Measurements from ENCODE around the gene SRPK3. TPM values are rescaled to one million over a fixed set of nuclear protein-coding genes. Genes with fewer than 3 reads are reported as not detected.

The SRPK3 gene
- total RNA-seq, 1 experiment from 2014 or later = 0.46 TPM

GRCh38 chrX:153766871-153767673 is 13.8 kb upstream of the SRPK3 start:
- Histone ChIP-seq H3F3A (ENCODE audit: insufficient read depth, low read depth) (no peaks in the 10 kb centered on the region), H3K4me1 (replicated peaks; ENCODE audit: insufficient read depth) (peaks cover 7% of the 10 kb centered on the region; the same call in 1 of the 2 replicates), H3K4me2 (peak overlapping the region; percentile 72; the same call in 1 of the 2 replicates), H3K27me3 (ENCODE audit: insufficient read depth, low read depth) (no peaks in the 10 kb centered on the region), H3K27ac (no peak overlapping the region), H3K4me3 (no peak overlapping the region), H3K36me3 (ENCODE audit: low read depth) (no peaks in the 10 kb centered on the region), H4K20me1 (ENCODE audit: insufficient read depth) (no peaks in the 10 kb centered on the region), H2AFZ (no peak overlapping the region), H3K9me2 (ENCODE audit: insufficient read depth) (no peaks in the 10 kb centered on the region), H3K9me3 (ENCODE audit: insufficient read depth, low read depth) (no peaks in the 10 kb centered on the region), H3K79me2 (ENCODE audit: low read depth) (no peaks in the 10 kb centered on the region)
- intact Hi-C loops (cut with micrococcal nuclease; ENCODE audit: unreplicated experiment) = loop anchor here (1.0 to 5.0 kb wide), 2 partner anchors 27 to 765 kb away; partner anchors contain the start of genes IDH3G and SSR4
- CTCF ChIA-PET = interaction anchor here (0.6 kb wide), 1 partner anchor 136 kb away, joined by 17 read pairs; no protein-coding TSS in a partner anchor
- BruUV-seq (replicated peaks) = no TSS peak
- no peak for TF ChIP-seq EZH2 (IDR thresholded peaks at IDR 0.05; ENCODE audit: low read depth)
- DNase-seq = peak in 1 of 2 experiments; percentile 72
- POLR2A ChIA-PET (ENCODE audit: unreplicated experiment) = interaction anchor here (0.5 to 0.7 kb wide), 2 partner anchors 40 to 168 kb away, joined by 3 to 6 read pairs; no protein-coding TSS in a partner anchor

GRCh38 chrX:153767674-153768055 is 13.2 kb upstream of the SRPK3 start:
- POLR2A ChIA-PET (ENCODE audit: unreplicated experiment) = no interaction called here
- Histone ChIP-seq H3K27me3 (ENCODE audit: insufficient read depth, low read depth) (no peaks in the 10 kb centered on the region), H3K27ac (no peak overlapping the region), H2AFZ (no peak overlapping the region), H3K79me2 (ENCODE audit: low read depth) (no peaks in the 10 kb centered on the region), H3K9me3 (ENCODE audit: insufficient read depth, low read depth) (no peaks in the 10 kb centered on the region), H3K4me2 (no peak overlapping the region), H3K36me3 (ENCODE audit: low read depth) (no peaks in the 10 kb centered on the region), H3K4me3 (no peak overlapping the region), H3F3A (ENCODE audit: insufficient read depth, low read depth) (no peaks in the 10 kb centered on the region), H3K4me1 (replicated peaks; ENCODE audit: insufficient read depth) (peaks cover 7% of the 10 kb centered on the region; the same call in 1 of the 2 replicates), H3K9me2 (ENCODE audit: insufficient read depth) (no peaks in the 10 kb centered on the region), H4K20me1 (ENCODE audit: insufficient read depth) (no peaks in the 10 kb centered on the region)
- CTCF ChIA-PET = no interaction called here
- intact Hi-C loops (cut with micrococcal nuclease; ENCODE audit: unreplicated experiment) = loop anchor here (5.0 kb wide), 1 partner anchor 765 kb away; no protein-coding TSS in a partner anchor
- TF ChIP-seq CTCF (conservative IDR thresholded peaks at IDR 0.05) (no peak), EZH2 (IDR thresholded peaks at IDR 0.05; ENCODE audit: low read depth) (no peak)
- BruUV-seq (replicated peaks) = no TSS peak
- DNase-seq = no peak

- TF ChIP-seq CTCF (conservative IDR thresholded peaks at IDR 0.05) (0 out of 2 replicates have a peak, but pooled peaks have one; percentile 13), EZH2 (IDR thresholded peaks at IDR 0.05; ENCODE audit: low read depth) (no peak)
- no peaks in the 10 kb centered on the region for H3K9me3 ChIP-seq (ENCODE audit: insufficient read depth, low read depth)
- no peak overlapping the region for H3K4me2 ChIP-seq
- no peak overlapping the region for H3K27ac ChIP-seq
- H3F3A ChIP-seq (ENCODE audit: insufficient read depth, low read depth) = no peaks in the 10 kb centered on the region
- POLR2A ChIA-PET (ENCODE audit: unreplicated experiment) = no interaction called here
- DNase-seq = no peak
- H4K20me1 ChIP-seq (ENCODE audit: insufficient read depth) = no peaks in the 10 kb centered on the region
- no peak overlapping the region for H2AFZ ChIP-seq
- peaks cover 7% of the 10 kb centered on the region; the same call in 1 of the 2 replicates for H3K4me1 ChIP-seq (replicated peaks; ENCODE audit: insufficient read depth)
- CTCF ChIA-PET = no interaction called here
- H3K9me2 ChIP-seq (ENCODE audit: insufficient read depth) = no peaks in the 10 kb centered on the region
- no peaks in the 10 kb centered on the region for H3K79me2 ChIP-seq (ENCODE audit: low read depth)
- no TSS peak for BruUV-seq (replicated peaks)
- H3K27me3 ChIP-seq (ENCODE audit: insufficient read depth, low read depth) = no peaks in the 10 kb centered on the region
- H3K36me3 ChIP-seq (ENCODE audit: low read depth) = no peaks in the 10 kb centered on the region
- H3K4me3 ChIP-seq = no peak overlapping the region
- intact Hi-C loops (cut with micrococcal nuclease; ENCODE audit: unreplicated experiment) = loop anchor here (5.0 kb wide), 1 partner anchor 764 kb away; no protein-coding TSS in a partner anchor
Observed at GRCh38 chrX:153768311-153769157, 12.3 kb upstream of the SRPK3 start.

Measured in PC-9 (cell line).